Left ventricle myocardium inferior (tissue), 1 donor: ENCODE results near the gene HCK. TPM values are rescaled to one million over a fixed set of nuclear protein-coding genes. Genes with fewer than 3 reads are reported as not detected.

ENCODE experiments used
- DNase-seq: peaks from one replicate; pipeline ENCODE4 v3.0.0-alpha.2; 2020
- H3K27ac ChIP-seq: fragments of 200-600 bp; replicated peaks from 2 replicates; pipeline ENCODE4 v1.8.0; 2021
- H3K27me3 ChIP-seq: fragments of 200-600 bp; 2 replicates; pipeline ENCODE4 v1.8.0; 2021; ENCODE audit warnings: low read depth
- H3K36me3 ChIP-seq: fragments of 200-600 bp; 2 replicates; pipeline ENCODE4 v1.8.0; 2021
- H3K4me1 ChIP-seq: fragments of 200-600 bp; 2 replicates; pipeline ENCODE4 v1.8.0; 2021
- H3K4me3 ChIP-seq: fragments of 200-600 bp; 2 replicates; pipeline ENCODE4 v1.8.0; 2021; ENCODE audit warnings: mild to moderate bottlenecking, moderate library complexity
- H3K9me3 ChIP-seq: fragments of 200-600 bp; replicated peaks from 2 replicates; pipeline ENCODE4 v1.8.0; 2021
- CTCF ChIP-seq: fragments of 200-600 bp; IDR thresholded peaks from 2 replicates; pipeline ENCODE4 v1.8.0; 2021; ENCODE audit warnings: antibody characterized with exemption, mild to moderate bottlenecking, borderline replicate concordance
- intact Hi-C: fragments of 100-400 bp; cut with micrococcal nuclease; formaldehyde crosslinking; loops from one replicate; pipeline ENCODE4 v1.11.0; 2022
- total RNA-seq: library from RNA; stranded (reverse); fragmentation: NEBNext Ultra II Directional; extraction: Animal tissue kit (Norgen Biotek cat#: 25700); gene quantifications from one replicate; pipeline ENCODE4 v1.2.1, GENCODE V29; 2021
- donor health status: DM: no; HTN: yes; CAD: no; lungs with severe emphysema.

Gene HCK
- total RNA-seq, 1 donor from 2014 or later: 4.3 TPM

- Histone ChIP-seq H3K36me3 (peaks cover 91% of the 10 kb centered on the region), H3K27ac (no peak overlapping the region), H3K4me3 (no peak overlapping the region), H3K27me3 (no peaks in the 10 kb centered on the region), H3K9me3 (no peaks in the 10 kb centered on the region), H3K4me1 (peaks cover 14% of the 10 kb centered on the region)
- TF ChIP-seq CTCF: no peak
- no peak for DNase-seq
- intact Hi-C loops: no loop called here
Observed at GRCh38 chr20:32149566-32150170, 97.6 kb downstream of the HCK start.

GRCh38 chr20:32150291-32150848 is 98.3 kb downstream of the HCK start:
- no peak overlapping the region for H3K4me3 ChIP-seq
- no peaks in the 10 kb centered on the region for H3K9me3 ChIP-seq
- TF ChIP-seq CTCF: no peak
- no peak overlapping the region for H3K27ac ChIP-seq
- intact Hi-C loops: no loop called here
- peaks cover 84% of the 10 kb centered on the region for H3K36me3 ChIP-seq
- no peaks in the 10 kb centered on the region for H3K27me3 ChIP-seq
- peaks cover 21% of the 10 kb centered on the region for H3K4me1 ChIP-seq
- DNase-seq: no peak

Other genes with a start within 250 kb of the HCK start
- gene MYLK2, start 232.9 kb upstream of the HCK start, total RNA-seq: 0.25 TPM
- 1.6 TPM for gene FOXS1, start 206.6 kb upstream of the HCK start, total RNA-seq
- 5.1 TPM for gene DUSP15, start 181.7 kb upstream of the HCK start, total RNA-seq
- 0.05 TPM for gene TTLL9, start 181.6 kb upstream of the HCK start, total RNA-seq
- gene PDRG1, start 100.2 kb upstream of the HCK start, total RNA-seq: 10.4 TPM
- not detected for gene XKR7, start 84.1 kb upstream of the HCK start, total RNA-seq
- gene CCM2L, start 41.8 kb upstream of the HCK start, total RNA-seq: 7.5 TPM
- 27.0 TPM for gene TM9SF4, start 57.5 kb downstream of the HCK start, total RNA-seq
- 7.3 TPM for gene PLAGL2, start 155.5 kb downstream of the HCK start, total RNA-seq
- gene POFUT1, start 155.6 kb downstream of the HCK start, total RNA-seq: 28.9 TPM
- gene KIF3B, start 225.4 kb downstream of the HCK start, total RNA-seq: 9.9 TPM